ENCODE measurements around the gene WNT11.

Gene WNT11

DNA sequence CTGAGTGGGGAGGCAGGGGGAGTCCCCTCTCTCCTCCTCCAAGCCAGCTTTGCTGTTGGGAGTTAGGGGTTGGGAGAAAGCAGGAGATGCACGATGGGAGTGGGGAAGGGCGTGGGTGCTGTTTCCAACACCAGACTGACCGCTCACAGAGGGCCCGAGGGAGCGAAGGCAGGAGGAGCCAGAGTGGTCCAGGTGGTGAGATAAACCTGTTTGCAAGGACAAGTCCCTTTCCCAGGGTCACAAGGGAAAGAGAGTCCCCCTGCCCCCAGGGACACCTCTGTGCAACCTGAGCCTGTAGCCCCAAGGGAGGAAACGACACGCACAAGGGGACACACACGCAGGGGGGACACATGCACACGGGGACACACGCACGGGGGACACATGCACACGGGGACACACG, 42.2 kb downstream of the WNT11 start:
- Histone ChIP-seq H3K27ac (no peak overlapping the region), H3K4me3 (no peak overlapping the region)
- TF ChIP-seq, protein P1, sequence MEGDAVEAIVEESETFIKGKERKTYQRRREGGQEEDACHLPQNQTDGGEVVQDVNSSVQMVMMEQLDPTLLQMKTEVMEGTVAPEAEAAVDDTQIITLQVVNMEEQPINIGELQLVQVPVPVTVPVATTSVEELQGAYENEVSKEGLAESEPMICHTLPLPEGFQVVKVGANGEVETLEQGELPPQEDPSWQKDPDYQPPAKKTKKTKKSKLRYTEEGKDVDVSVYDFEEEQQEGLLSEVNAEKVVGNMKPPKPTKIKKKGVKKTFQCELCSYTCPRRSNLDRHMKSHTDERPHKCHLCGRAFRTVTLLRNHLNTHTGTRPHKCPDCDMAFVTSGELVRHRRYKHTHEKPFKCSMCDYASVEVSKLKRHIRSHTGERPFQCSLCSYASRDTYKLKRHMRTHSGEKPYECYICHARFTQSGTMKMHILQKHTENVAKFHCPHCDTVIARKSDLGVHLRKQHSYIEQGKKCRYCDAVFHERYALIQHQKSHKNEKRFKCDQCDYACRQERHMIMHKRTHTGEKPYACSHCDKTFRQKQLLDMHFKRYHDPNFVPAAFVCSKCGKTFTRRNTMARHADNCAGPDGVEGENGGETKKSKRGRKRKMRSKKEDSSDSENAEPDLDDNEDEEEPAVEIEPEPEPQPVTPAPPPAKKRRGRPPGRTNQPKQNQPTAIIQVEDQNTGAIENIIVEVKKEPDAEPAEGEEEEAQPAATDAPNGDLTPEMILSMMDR (IDR thresholded peaks at IDR 0.05), result no peak
- DNase-seq (ENCODE audit: low spot score), result no peak

DNA sequence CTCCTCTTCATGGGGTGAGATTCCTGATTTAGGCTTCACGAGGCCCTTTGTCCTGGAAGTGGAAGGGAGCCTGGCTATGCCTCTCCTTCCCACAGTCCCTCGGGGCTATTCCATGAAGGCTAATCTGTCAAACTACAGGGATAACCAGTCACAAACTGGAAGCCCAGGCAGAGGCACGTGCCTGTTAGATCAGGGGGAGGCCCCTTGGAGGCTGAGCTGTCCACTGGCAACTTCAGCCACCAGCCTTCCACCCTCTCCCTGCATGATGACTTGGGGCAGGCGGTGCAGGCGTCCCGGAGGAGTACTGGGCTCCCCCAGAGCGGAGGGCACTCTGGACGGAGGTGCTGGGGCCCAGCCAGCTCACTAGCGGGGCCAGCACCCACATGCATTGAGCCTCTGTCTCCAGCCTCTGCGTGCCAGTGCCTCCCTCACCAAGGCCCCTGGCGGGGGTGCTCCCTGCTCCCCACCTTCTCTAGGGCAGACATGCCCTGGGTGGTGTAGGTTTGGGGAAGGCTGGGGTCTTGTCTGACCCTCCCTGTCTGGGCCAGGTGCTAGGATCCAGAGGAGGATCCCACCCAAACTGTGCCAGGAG, 42.9 kb downstream of the WNT11 start:
- no peak overlapping the region for H3K4me3 ChIP-seq
- H3K27ac ChIP-seq, result no peak overlapping the region
- DNase-seq (ENCODE audit: low spot score), result no peak
- TF ChIP-seq, protein P1 (IDR thresholded peaks at IDR 0.05), result no peak

DNA sequence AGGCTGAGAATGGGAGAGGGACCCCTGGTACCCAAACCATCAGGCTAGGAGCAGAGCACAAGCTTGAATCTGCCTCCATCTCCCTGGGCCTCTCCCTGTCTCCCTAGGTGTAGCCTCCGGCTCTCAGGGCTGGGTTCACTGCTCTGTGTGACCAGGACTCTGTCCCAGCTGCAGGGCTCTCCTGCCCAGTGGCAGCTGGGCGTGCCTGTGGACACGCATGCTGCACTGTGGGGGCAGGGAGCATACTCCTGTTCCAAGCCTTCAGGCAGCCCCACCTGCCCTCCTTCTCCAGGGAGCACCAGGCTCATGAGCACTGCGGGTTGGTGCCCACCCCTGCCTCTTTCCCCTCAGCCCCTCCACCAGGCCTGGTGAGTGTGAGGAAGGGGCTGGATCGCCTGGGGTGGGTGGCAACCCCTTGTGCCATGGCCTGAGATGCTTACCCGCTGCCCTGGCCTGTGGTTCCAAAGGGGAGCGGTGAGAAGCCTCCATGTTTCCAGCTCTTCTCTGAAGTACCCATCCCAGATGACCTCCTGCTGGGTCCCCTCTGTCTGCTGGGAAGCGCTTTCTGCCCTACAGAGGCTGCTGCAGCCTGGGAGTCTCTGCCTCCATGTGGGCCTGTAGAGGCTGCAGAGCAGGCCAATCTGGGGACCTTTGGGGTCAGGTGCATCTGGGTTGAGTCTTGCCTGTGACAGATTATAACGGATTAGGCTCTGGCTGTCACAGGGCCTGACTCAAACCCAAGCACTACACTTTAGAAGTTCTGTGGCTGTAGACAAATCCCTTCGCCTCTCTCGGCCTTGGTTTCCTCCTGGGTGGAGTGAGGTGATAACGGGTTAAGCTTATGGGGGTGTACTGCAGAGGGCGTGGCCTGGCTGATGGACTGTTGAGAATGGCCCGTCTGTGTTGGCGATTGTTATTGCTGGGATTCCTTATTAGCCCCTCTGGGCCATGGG, 43.7 kb downstream of the WNT11 start:
- Histone ChIP-seq H3K4me3 (no peak overlapping the region), H3K27ac (no peak overlapping the region)
- DNase-seq (ENCODE audit: low spot score), result no peak
- TF ChIP-seq, protein P1 (IDR thresholded peaks at IDR 0.05), result no peak

DNA sequence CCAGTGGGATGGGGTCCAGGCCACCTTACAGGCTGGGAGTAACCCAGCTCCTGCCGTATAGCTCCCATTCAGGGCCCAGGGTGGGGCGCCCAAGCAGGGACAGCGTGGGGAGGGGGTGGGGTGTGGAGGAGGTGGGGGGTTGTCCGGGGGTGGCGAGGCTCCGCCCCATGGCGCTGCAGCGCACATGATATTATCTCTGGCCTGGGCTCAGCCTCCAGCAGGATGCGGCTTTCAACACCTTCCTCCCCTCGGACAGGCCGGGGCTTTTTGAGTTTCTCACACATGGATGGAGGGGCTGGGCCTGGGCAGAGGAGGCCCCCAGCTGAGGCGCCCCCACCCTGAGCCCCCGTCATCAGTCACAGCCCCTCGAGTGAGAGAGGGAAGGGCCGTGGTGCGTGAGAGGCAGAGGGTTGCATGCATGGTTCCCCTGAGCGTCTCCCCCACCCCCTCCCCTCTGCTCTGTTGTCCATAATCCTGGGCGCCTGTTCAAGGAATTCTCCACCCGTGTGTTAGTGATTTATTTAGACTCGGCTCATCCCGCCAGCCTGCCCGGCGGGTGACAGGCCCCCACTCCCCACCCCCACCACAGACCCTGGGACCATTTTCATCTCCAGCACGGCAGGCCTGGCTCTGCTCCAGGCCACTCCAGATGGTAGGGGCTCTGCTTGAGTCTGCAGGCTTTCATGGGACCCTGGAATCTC, 44.9 kb downstream of the WNT11 start:
- TF ChIP-seq, protein P1 (IDR thresholded peaks at IDR 0.05), result no peak
- H3K4me3 ChIP-seq, result peak overlapping the region; percentile 48
- no peak for DNase-seq (ENCODE audit: low spot score)
- H3K27ac ChIP-seq, result no peak overlapping the region

DNA sequence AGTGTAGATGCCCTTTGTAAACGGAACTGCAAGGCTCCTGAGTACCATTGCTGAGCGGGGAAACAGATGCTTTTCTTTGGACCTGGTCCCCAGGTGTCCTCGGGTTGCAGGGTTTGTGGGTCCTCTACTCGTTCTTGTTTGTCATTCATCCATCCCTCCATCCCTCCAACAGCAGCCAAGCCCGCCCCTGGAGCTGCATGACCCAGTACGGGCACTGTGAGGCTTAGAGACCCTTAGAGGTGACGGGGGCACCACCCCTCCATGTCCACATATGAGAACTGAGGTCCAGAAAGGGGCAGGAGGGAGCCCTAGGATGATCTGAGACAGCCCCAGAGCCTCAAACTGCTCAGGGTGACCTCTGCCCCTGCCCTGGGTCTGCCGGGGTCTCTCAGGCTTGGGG, 45.4 kb downstream of the WNT11 start:
- Histone ChIP-seq H3K4me3 (no peak overlapping the region), H3K27ac (no peak overlapping the region)
- TF ChIP-seq, protein P1 (IDR thresholded peaks at IDR 0.05), result no peak
- no peak for DNase-seq (ENCODE audit: low spot score)

DNA sequence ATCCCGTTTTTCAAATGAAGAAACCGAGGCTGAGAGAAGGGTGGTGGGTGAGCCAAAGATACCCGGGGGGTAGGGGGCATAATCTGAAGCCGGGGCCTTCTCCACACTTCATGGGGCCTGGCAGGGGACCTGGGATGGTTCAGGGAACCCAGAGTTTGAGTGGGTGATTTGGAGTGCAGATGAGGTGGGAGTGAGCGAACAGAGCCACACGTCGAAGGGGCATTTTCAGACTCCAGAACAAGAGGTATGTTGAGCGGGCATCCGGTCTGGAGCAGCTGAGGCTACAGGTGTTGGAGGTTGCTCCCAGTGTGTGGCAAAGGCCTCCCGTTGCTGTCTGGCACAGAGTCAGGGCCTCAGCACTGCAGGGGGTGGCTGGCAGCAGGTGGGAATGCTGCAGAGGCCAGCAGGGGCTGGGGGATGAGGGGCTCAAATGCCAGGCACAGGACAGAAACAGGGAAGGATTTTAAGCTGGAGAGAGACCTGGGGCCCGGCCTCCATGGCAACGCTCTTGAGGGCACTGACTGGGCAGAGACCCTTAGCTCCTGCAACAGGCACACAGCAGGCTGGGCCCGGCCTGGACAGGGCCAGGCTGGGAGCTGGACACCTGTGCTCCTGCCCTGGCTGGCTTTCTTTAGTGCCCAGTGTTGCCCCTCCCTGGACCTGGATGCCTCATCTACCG, 46.2 kb downstream of the WNT11 start:
- TF ChIP-seq, protein P1 (IDR thresholded peaks at IDR 0.05), result no peak
- Histone ChIP-seq H3K4me3 (no peak overlapping the region), H3K27ac (no peak overlapping the region)
- no peak for DNase-seq (ENCODE audit: low spot score)
